CD14-positive monocyte (primary cell): ENCODE data around the gene PGAP2. TPM values are rescaled to one million over a fixed set of nuclear protein-coding genes. Genes with fewer than 3 reads are reported as not detected.

Source experiments
- DNase-seq, 3 donors: peaks; one replicate each; pipeline ENCODE4 v3.0.0-alpha.2; 2011 to 2022
- H2AFZ ChIP-seq: 2 replicates; pipeline ENCODE4 v1.6.0; 2012; ENCODE audit warnings: mild to moderate bottlenecking, low read depth, low read length, inconsistent platforms; ENCODE audit not compliant: insufficient read depth, poor library complexity, severe bottlenecking
- H3K27ac ChIP-seq, 2 donors: 1 replicate in 1 of 2; 2 replicates in 1 of 2; pipeline ENCODE4 v1.5.1; 2012 to 2013; ENCODE audit warnings: low read length in 2 of 2, control low read depth in 1 of 2, inconsistent platforms in 1 of 2, low read depth in 1 of 2, mild to moderate bottlenecking in 1 of 2
- H3K27me3 ChIP-seq, 2 donors: one replicate each; pipeline versions ENCODE4 v1.6.0 to v1.6.1; 2011 to 2013; ENCODE audit warnings: low read length in 2 of 2; ENCODE audit not compliant: control insufficient read depth in 2 of 2, insufficient read depth in 2 of 2
- H3K36me3 ChIP-seq, 2 donors: replicated peaks in 1 of 2; 1 replicate in 1 of 2; 2 replicates in 1 of 2; pipeline versions ENCODE4 v1.5.1 to v1.6.1; 2012 to 2013; ENCODE audit warnings: low read length in 2 of 2, control low read depth in 1 of 2, inconsistent platforms in 1 of 2, mild to moderate bottlenecking in 1 of 2; ENCODE audit not compliant: insufficient read depth in 2 of 2, control insufficient read depth in 1 of 2
- H3K4me1 ChIP-seq, 2 donors: 1 replicate in 1 of 2; 2 replicates in 1 of 2; pipeline versions ENCODE4 v1.5.1 to v1.6.1; 2012 to 2013; ENCODE audit warnings: low read length in 2 of 2, control low read depth in 1 of 2, inconsistent platforms in 1 of 2, mild to moderate bottlenecking in 1 of 2, moderate library complexity in 1 of 2; ENCODE audit not compliant: insufficient read depth in 2 of 2, control insufficient read depth in 1 of 2
- H3K4me2 ChIP-seq: replicated peaks from 2 replicates; pipeline ENCODE3; 2012; ENCODE audit warnings: low read length, moderate library complexity, mild to moderate bottlenecking; ENCODE audit not compliant: poor library complexity, severe bottlenecking; ENCODE audit errors: extremely low read depth
- H3K4me3 ChIP-seq, 3 experiments: fragments of 200-600 bp in 1 of 3; sonication (generic) in 1 of 3; replicated peaks in 1 of 3; 1 replicate in 2 of 3; 2 replicates in 1 of 3; pipeline ENCODE4 v1.5.1; 2011 to 2013; ENCODE audit warnings: low read length in 3 of 3, mild to moderate bottlenecking in 3 of 3, control low read depth in 2 of 3, low read depth in 2 of 3, inconsistent platforms in 1 of 3, moderate library complexity in 1 of 3
- H3K79me2 ChIP-seq: 2 replicates; pipeline ENCODE4 v1.6.0; 2012; ENCODE audit warnings: mild to moderate bottlenecking, control low read depth, inconsistent platforms, low read length, moderate library complexity; ENCODE audit not compliant: insufficient read depth
- H3K9ac ChIP-seq: 2 replicates; pipeline ENCODE4 v1.6.0; 2017; ENCODE audit warnings: low read length, mild to moderate bottlenecking; ENCODE audit not compliant: insufficient read depth, poor library complexity, severe bottlenecking
- H3K9me3 ChIP-seq, 2 donors: replicated peaks in 1 of 2; 1 replicate in 1 of 2; 2 replicates in 1 of 2; pipeline versions ENCODE4 v1.5.1 to v1.6.1; 2012 to 2013; ENCODE audit warnings: low read length in 2 of 2, control low read depth in 1 of 2; ENCODE audit not compliant: control insufficient read depth in 1 of 2, insufficient read depth in 1 of 2
- H4K20me1 ChIP-seq: 2 replicates; pipeline ENCODE4 v1.6.0; 2012; ENCODE audit warnings: mild to moderate bottlenecking, low read length, control low read depth, moderate library complexity; ENCODE audit not compliant: insufficient read depth
- H3K27ac Mint-ChIP-seq, 7 donors: one replicate each; pipeline ENCODE4 v1.8.0; 2020; ENCODE audit warnings: mild to moderate bottlenecking in 7 of 7, mixed read lengths in 7 of 7, moderate library complexity in 6 of 7, inconsistent platforms in 2 of 7
- H3K27me3 Mint-ChIP-seq, 3 donors: one replicate each; pipeline ENCODE4 v1.8.0; 2021 to 2022; ENCODE audit warnings: low read depth in 3 of 3, mild to moderate bottlenecking in 3 of 3, mixed read lengths in 3 of 3, moderate library complexity in 3 of 3, inconsistent platforms in 1 of 3
- H3K36me3 Mint-ChIP-seq, 2 donors: one replicate each; pipeline ENCODE4 v1.8.0; 2020; ENCODE audit warnings: mixed read lengths in 2 of 2, inconsistent platforms in 1 of 2, mild to moderate bottlenecking in 1 of 2
- H3K4me1 Mint-ChIP-seq: one replicate; pipeline ENCODE4 v1.8.0; 2020; ENCODE audit warnings: mild to moderate bottlenecking, mixed read lengths
- H3K4me3 Mint-ChIP-seq, 2 donors: one replicate each; pipeline ENCODE4 v1.8.0; 2020; ENCODE audit warnings: mild to moderate bottlenecking in 2 of 2, mixed read lengths in 2 of 2, moderate library complexity in 1 of 2
- H3K9me3 Mint-ChIP-seq, 7 donors: one replicate each; pipeline ENCODE4 v1.8.0; 2020 to 2022; ENCODE audit warnings: mixed read lengths in 7 of 7, mild to moderate bottlenecking in 6 of 7, moderate library complexity in 6 of 7, inconsistent platforms in 2 of 7
- CTCF ChIP-seq: fragments of 200-600 bp; IDR thresholded peaks from one replicate; pipeline ENCODE4 v1.8.0; 2022; ENCODE audit warnings: antibody characterized with exemption, mild to moderate bottlenecking
- WGBS: methylation state at CpG from one replicate; pipeline ENCODE4 v1.1.5; 2013; ENCODE audit warnings: missing lambda C conversion rate; ENCODE audit not compliant: insufficient coverage; 5-methylcytosine and 5-hydroxymethylcytosine counted together
- intact Hi-C, 2 donors: fragments of 100-400 bp; cut with micrococcal nuclease; formaldehyde crosslinking; loops; one replicate each; pipeline versions ENCODE4 v1.15.0 to v1.15.1; 2023
- polyA plus RNA-seq, 3 donors: library from polyadenylated mRNA; depleted of rRNA in 1 of 3; unstranded in 2 of 3; stranded (reverse) in 1 of 3; fragments of 300-500 nt in 2 of 3; fragments of >200 nt in 1 of 3; fragmentation: Illumina TruSeq in 2 of 3; gene quantifications; 1 replicate in 2 of 3; 2 replicates in 1 of 3; pipeline ENCODE4 v1.2.3, GENCODE V29; 2012 to 2021

Gene PGAP2
- polyA plus RNA-seq, 3 donors = 5.8 to 17.9 (median 6.8) TPM

GRCh38 chr11:3856856-3857553 lies 48.6 kb downstream of the PGAP2 start:
- Mint-ChIP-seq H3K4me1 (peaks cover 73% of the 10 kb centered on the region), H3K4me3 (peak overlapping the region; percentile 96 to 97), H3K9me3 (no peaks in the 10 kb centered on the region), H3K27me3 (peaks cover 0 to 2% (median 0%) of the 10 kb centered on the region in 3 donors), H3K36me3 (peaks cover 8 to 10% of the 10 kb centered on the region in 2 donors), H3K27ac (peak overlapping the region in 5 of 7 donors; percentile 94 to 98 (median 96))
- Histone ChIP-seq H3K27ac (peak overlapping the region; percentile 94), H3K79me2 (peaks cover 65% of the 10 kb centered on the region), H3K4me2 (peak overlapping the region; percentile 97), H3K36me3 (no peaks in the 10 kb centered on the region), H3K4me3 (peak overlapping the region; percentile 65 to 94 (median 87)), H3K4me1 (peaks cover 60 to 79% of the 10 kb centered on the region in 2 donors), H3K9me3 (no peaks in the 10 kb centered on the region), H4K20me1 (peaks cover 63% of the 10 kb centered on the region), H3K27me3 (no peaks in the 10 kb centered on the region), H2AFZ (no peak overlapping the region), H3K9ac (peak overlapping the region; percentile 84)
- DNase-seq = no peak
- no peak for TF ChIP-seq CTCF
- no CpG with 5 or more reads among the region's 5 CpGs for WGBS
- intact Hi-C loops = loop anchor here (5.0 kb wide), 3 partner anchors 35 to 105 kb away; no protein-coding TSS in a partner anchor

- Histone ChIP-seq H2AFZ (no peak overlapping the region), H3K36me3 (no peaks in the 10 kb centered on the region), H3K9me3 (no peaks in the 10 kb centered on the region), H4K20me1 (peaks cover 69% of the 10 kb centered on the region), H3K27ac (peak overlapping the region in 1 of 2 donors; percentile 94), H3K27me3 (no peaks in the 10 kb centered on the region), H3K4me3 (peak overlapping the region; percentile 6 to 94 (median 65)), H3K4me2 (peak overlapping the region; percentile 97), H3K79me2 (peaks cover 71% of the 10 kb centered on the region), H3K9ac (no peak overlapping the region), H3K4me1 (peaks cover 60 to 79% of the 10 kb centered on the region in 2 donors)
- peaks cover 77% of the 10 kb centered on the region for H3K4me1 Mint-ChIP-seq
- peak overlapping the region in 4 of 7 donors; percentile 46 to 98 (median 69) for H3K27ac Mint-ChIP-seq
- peaks cover 8 to 16% of the 10 kb centered on the region in 2 donors for H3K36me3 Mint-ChIP-seq
- H3K4me3 Mint-ChIP-seq = peak overlapping the region; percentile 96 to 97
- no peaks in the 10 kb centered on the region for H3K27me3 Mint-ChIP-seq
- intact Hi-C loops = loop anchor here (2.0 to 5.0 kb wide), 4 partner anchors 15 to 105 kb away; no protein-coding TSS in a partner anchor
- no peaks in the 10 kb centered on the region for H3K9me3 Mint-ChIP-seq
- no peak for DNase-seq
- no peak for TF ChIP-seq CTCF
These were observed 49.3 kb downstream of the PGAP2 start for GRCh38 chr11:3857628-3858027.
